Endothelial cell (in vitro differentiated cells): ENCODE results near the gene CDO1. TPM values are rescaled to one million over a fixed set of nuclear protein-coding genes. Genes with fewer than 3 reads are reported as not detected.

Experiments used
- DNase-seq: peaks from one replicate; pipeline ENCODE4 v3.0.0; 2021; ENCODE audit warnings: low spot score
- H3K27ac Mint-ChIP-seq: one replicate; pipeline ENCODE4 v1.8.0; 2021; ENCODE audit warnings: mixed read lengths, inconsistent platforms; ENCODE audit not compliant: unreplicated experiment
- H3K27me3 Mint-ChIP-seq: one replicate; pipeline ENCODE4 v1.8.0; 2021; ENCODE audit warnings: mild to moderate bottlenecking, moderate library complexity, mixed read lengths, inconsistent platforms; ENCODE audit not compliant: unreplicated experiment
- H3K36me3 Mint-ChIP-seq: one replicate; pipeline ENCODE4 v1.8.0; 2021; ENCODE audit warnings: mild to moderate bottlenecking, low read depth, mixed read lengths, inconsistent platforms; ENCODE audit not compliant: unreplicated experiment
- H3K4me1 Mint-ChIP-seq: one replicate; pipeline ENCODE4 v1.8.0; 2021; ENCODE audit warnings: mild to moderate bottlenecking, mixed read lengths, inconsistent platforms; ENCODE audit not compliant: unreplicated experiment
- H3K4me3 Mint-ChIP-seq: one replicate; pipeline ENCODE4 v1.8.0; 2021; ENCODE audit warnings: mild to moderate bottlenecking, mixed read lengths, inconsistent platforms; ENCODE audit not compliant: unreplicated experiment
- H3K9me3 Mint-ChIP-seq: one replicate; pipeline ENCODE4 v1.8.0; 2021; ENCODE audit warnings: mixed read lengths, inconsistent platforms; ENCODE audit not compliant: unreplicated experiment
- CTCF ChIP-seq: fragments of 200-600 bp; sonication (generic); IDR thresholded peaks from one replicate; pipeline ENCODE4 v1.5.0; 2021; ENCODE audit warnings: antibody characterized with exemption; ENCODE audit not compliant: unreplicated experiment
- total RNA-seq: library from RNA; stranded (reverse); fragmentation: NEBNext Ultra II Directional; extraction: Animal tissue kit (Norgen Biotek cat#: 25700); gene quantifications from one replicate; pipeline ENCODE4 v1.2.1, GENCODE V29; 2021; ENCODE audit not compliant: unreplicated experiment

The CDO1 gene
- total RNA-seq, 1 donor from 2014 or later = 2.9 TPM

- no peaks in the 10 kb centered on the region for H3K27me3 Mint-ChIP-seq
- H3K36me3 Mint-ChIP-seq = no peaks in the 10 kb centered on the region
- peaks cover 14% of the 10 kb centered on the region for H3K4me1 Mint-ChIP-seq
- TF ChIP-seq CTCF = no peak
- no peak for DNase-seq
- H3K9me3 Mint-ChIP-seq = no peaks in the 10 kb centered on the region
- H3K27ac Mint-ChIP-seq = no peak overlapping the region
- no peak overlapping the region for H3K4me3 Mint-ChIP-seq
These were observed 40.6 kb upstream of the CDO1 start for GRCh38 chr5:115857057-115857479.

- TF ChIP-seq CTCF = no peak
- H3K9me3 Mint-ChIP-seq = no peaks in the 10 kb centered on the region
- no peak overlapping the region for H3K4me3 Mint-ChIP-seq
- no peak overlapping the region for H3K27ac Mint-ChIP-seq
- H3K36me3 Mint-ChIP-seq = no peaks in the 10 kb centered on the region
- H3K27me3 Mint-ChIP-seq = no peaks in the 10 kb centered on the region
- DNase-seq = no peak
- H3K4me1 Mint-ChIP-seq = peaks cover 14% of the 10 kb centered on the region
These were observed 39.5 kb upstream of the CDO1 start for GRCh38 chr5:115855959-115856358.

- Mint-ChIP-seq H3K27ac (no peak overlapping the region), H3K36me3 (no peaks in the 10 kb centered on the region), H3K9me3 (no peaks in the 10 kb centered on the region), H3K4me1 (peaks cover 28% of the 10 kb centered on the region), H3K27me3 (no peaks in the 10 kb centered on the region), H3K4me3 (no peak overlapping the region)
- DNase-seq = no peak
- no peak for TF ChIP-seq CTCF
These were observed 37.7 kb upstream of the CDO1 start for GRCh38 chr5:115854139-115854538.

- H3K4me3 Mint-ChIP-seq = no peak overlapping the region
- H3K36me3 Mint-ChIP-seq = no peaks in the 10 kb centered on the region
- peaks cover 2% of the 10 kb centered on the region for H3K27me3 Mint-ChIP-seq
- DNase-seq = no peak
- no peak for TF ChIP-seq CTCF
- no peaks in the 10 kb centered on the region for H3K9me3 Mint-ChIP-seq
- H3K4me1 Mint-ChIP-seq = peaks cover 17% of the 10 kb centered on the region
- no peak overlapping the region for H3K27ac Mint-ChIP-seq
These were observed 34.4 kb upstream of the CDO1 start for GRCh38 chr5:115850744-115851416.

GRCh38 chr5:115849258-115849798 lies 32.9 kb upstream of the CDO1 start:
- Mint-ChIP-seq H3K4me3 (no peak overlapping the region), H3K36me3 (no peaks in the 10 kb centered on the region), H3K9me3 (no peaks in the 10 kb centered on the region), H3K27me3 (peaks cover 2% of the 10 kb centered on the region), H3K27ac (no peak overlapping the region), H3K4me1 (peaks cover 27% of the 10 kb centered on the region)
- no peak for DNase-seq
- TF ChIP-seq CTCF = no peak
